DND-41 (cell line): Measurements from ENCODE around the gene FOXO4.

ENCODE experiments used
- ATAC-seq: fragments of 200-7000 bp; cut with Tn5 transposase; 3 replicates; pipeline ENCODE4 v1.9.1; 2021; ENCODE audit warnings: low read depth; ENCODE audit not compliant: insufficient read depth
- DNase-seq: peaks from one replicate; pipeline ENCODE4 v3.0.0-alpha.2; 2020
- H2AFZ ChIP-seq: 2 replicates; pipeline ENCODE4 v1.6.0; 2012; ENCODE audit warnings: low read depth, low read length
- H3K27ac ChIP-seq: 2 replicates; pipeline ENCODE4 v1.5.1; 2012; ENCODE audit warnings: low read length, inconsistent platforms
- H3K27me3 ChIP-seq: fragments of 200-600 bp; sonication (generic); 2 replicates; pipeline ENCODE4 v1.6.0; 2012; ENCODE audit warnings: low read length, mild to moderate bottlenecking, inconsistent platforms; ENCODE audit not compliant: insufficient read depth, poor library complexity
- H3K36me3 ChIP-seq: 2 replicates; pipeline ENCODE4 v1.5.1; 2012; ENCODE audit warnings: low read length, inconsistent platforms; ENCODE audit not compliant: insufficient read depth
- H3K4me1 ChIP-seq: 2 replicates; pipeline ENCODE4 v1.5.1; 2012; ENCODE audit warnings: mild to moderate bottlenecking, low read length; ENCODE audit not compliant: insufficient read depth
- H3K4me2 ChIP-seq: 2 replicates; pipeline ENCODE4 v1.6.0; 2012; ENCODE audit warnings: mild to moderate bottlenecking, moderate library complexity, low read length, inconsistent platforms; ENCODE audit not compliant: insufficient read depth
- H3K4me3 ChIP-seq, 2 experiments: fragments of 200-600 bp in 1 of 2; shearing (Covaris generic) in 1 of 2; 2 replicates each; pipeline ENCODE4 v1.5.1; 2012 to 2016; ENCODE audit warnings: inconsistent platforms in 2 of 2, low read length in 2 of 2, mild to moderate bottlenecking in 2 of 2, low read depth in 1 of 2, moderate library complexity in 1 of 2
- H3K79me2 ChIP-seq: 2 replicates; pipeline ENCODE4 v1.6.0; 2012; ENCODE audit warnings: low read length, inconsistent platforms; ENCODE audit not compliant: insufficient read depth
- H3K9ac ChIP-seq: 2 replicates; pipeline ENCODE4 v1.6.0; 2012; ENCODE audit warnings: low read depth, mild to moderate bottlenecking, inconsistent platforms, low read length, moderate library complexity
- H3K9me3 ChIP-seq: 2 replicates; pipeline ENCODE4 v1.5.1; 2012; ENCODE audit warnings: low read length, moderate library complexity, mild to moderate bottlenecking, inconsistent platforms; ENCODE audit not compliant: insufficient read depth, severe bottlenecking
- H4K20me1 ChIP-seq: 2 replicates; pipeline ENCODE4 v1.6.0; 2012; ENCODE audit warnings: low read length; ENCODE audit not compliant: insufficient read depth
- EZH2 ChIP-seq: IDR thresholded peaks from 3 replicates; pipeline ENCODE4 v1.6.1; 2012; ENCODE audit warnings: borderline replicate concordance, low read depth, mild to moderate bottlenecking, moderate library complexity, low read length, inconsistent platforms; ENCODE audit not compliant: severe bottlenecking
- TF ChIP-seq, protein P1 (sequence below): IDR thresholded peaks from 2 replicates; pipeline ENCODE4 v1.5.1; 2012; ENCODE audit warnings: borderline replicate concordance, low read length, moderate library complexity, mild to moderate bottlenecking; ENCODE audit not compliant: poor library complexity, severe bottlenecking; ENCODE audit errors: extremely low read depth

Gene FOXO4

DNA sequence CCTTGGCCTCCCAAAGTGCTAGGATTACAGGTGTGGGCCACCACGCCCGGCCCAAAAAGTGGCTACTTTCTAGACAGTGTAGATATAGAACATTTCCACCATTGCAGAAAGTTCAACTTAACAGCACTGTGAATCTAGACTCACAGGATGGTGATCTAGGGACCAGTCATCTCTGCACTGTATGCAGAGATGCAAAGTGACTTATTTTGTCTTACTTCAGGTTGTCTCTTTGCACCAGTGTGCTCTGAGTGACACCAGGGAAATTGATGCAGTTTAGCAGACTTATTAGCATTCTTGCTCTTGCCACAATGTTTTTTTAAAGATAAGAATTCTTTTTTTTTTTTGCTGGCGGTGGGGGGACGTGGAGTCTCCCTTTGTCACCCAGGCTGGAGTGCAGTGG lies 12.8 kb upstream of the FOXO4 start:
- no peaks in the 10 kb centered on the region for H4K20me1 ChIP-seq
- H2AFZ ChIP-seq, result no peak overlapping the region
- no peak overlapping the region for H3K4me2 ChIP-seq
- no peak overlapping the region for H3K27ac ChIP-seq
- H3K79me2 ChIP-seq, result no peaks in the 10 kb centered on the region
- no peak overlapping the region for H3K9ac ChIP-seq
- H3K27me3 ChIP-seq, result no peaks in the 10 kb centered on the region
- H3K4me1 ChIP-seq, result peaks cover 7% of the 10 kb centered on the region
- H3K4me3 ChIP-seq, result no peak overlapping the region
- no peaks in the 10 kb centered on the region for H3K36me3 ChIP-seq
- no peak for TF ChIP-seq EZH2
- TF ChIP-seq, protein P1, sequence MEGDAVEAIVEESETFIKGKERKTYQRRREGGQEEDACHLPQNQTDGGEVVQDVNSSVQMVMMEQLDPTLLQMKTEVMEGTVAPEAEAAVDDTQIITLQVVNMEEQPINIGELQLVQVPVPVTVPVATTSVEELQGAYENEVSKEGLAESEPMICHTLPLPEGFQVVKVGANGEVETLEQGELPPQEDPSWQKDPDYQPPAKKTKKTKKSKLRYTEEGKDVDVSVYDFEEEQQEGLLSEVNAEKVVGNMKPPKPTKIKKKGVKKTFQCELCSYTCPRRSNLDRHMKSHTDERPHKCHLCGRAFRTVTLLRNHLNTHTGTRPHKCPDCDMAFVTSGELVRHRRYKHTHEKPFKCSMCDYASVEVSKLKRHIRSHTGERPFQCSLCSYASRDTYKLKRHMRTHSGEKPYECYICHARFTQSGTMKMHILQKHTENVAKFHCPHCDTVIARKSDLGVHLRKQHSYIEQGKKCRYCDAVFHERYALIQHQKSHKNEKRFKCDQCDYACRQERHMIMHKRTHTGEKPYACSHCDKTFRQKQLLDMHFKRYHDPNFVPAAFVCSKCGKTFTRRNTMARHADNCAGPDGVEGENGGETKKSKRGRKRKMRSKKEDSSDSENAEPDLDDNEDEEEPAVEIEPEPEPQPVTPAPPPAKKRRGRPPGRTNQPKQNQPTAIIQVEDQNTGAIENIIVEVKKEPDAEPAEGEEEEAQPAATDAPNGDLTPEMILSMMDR, result no peak
- no peak for DNase-seq
- ATAC-seq, result no peak
- no peaks in the 10 kb centered on the region for H3K9me3 ChIP-seq

GRCh38 chrX:71085900-71086299 lies 9.8 kb upstream of the FOXO4 start:
- H3K9ac ChIP-seq, result no peak overlapping the region
- no peaks in the 10 kb centered on the region for H3K9me3 ChIP-seq
- no peak overlapping the region for H2AFZ ChIP-seq
- no peaks in the 10 kb centered on the region for H3K27me3 ChIP-seq
- no peaks in the 10 kb centered on the region for H3K79me2 ChIP-seq
- H4K20me1 ChIP-seq, result no peaks in the 10 kb centered on the region
- no peak overlapping the region for H3K4me3 ChIP-seq
- no peaks in the 10 kb centered on the region for H3K36me3 ChIP-seq
- DNase-seq (no peak), ATAC-seq (no peak)
- H3K4me2 ChIP-seq, result no peak overlapping the region
- no peak overlapping the region for H3K27ac ChIP-seq
- TF ChIP-seq EZH2, result no peak
- TF ChIP-seq, protein P1, result no peak
- H3K4me1 ChIP-seq, result peaks cover 7% of the 10 kb centered on the region

GRCh38 chrX:71091263-71091662 lies 4.4 kb upstream of the FOXO4 start:
- H3K27me3 ChIP-seq, result no peaks in the 10 kb centered on the region
- H3K79me2 ChIP-seq, result no peaks in the 10 kb centered on the region; the same call in 1 of the 2 replicates
- no peaks in the 10 kb centered on the region for H3K36me3 ChIP-seq
- peaks cover 8% of the 10 kb centered on the region for H3K4me1 ChIP-seq
- no peak overlapping the region for H2AFZ ChIP-seq
- ATAC-seq, result no peak
- no peak for DNase-seq
- H3K9ac ChIP-seq, result no peak overlapping the region
- no peak overlapping the region for H3K4me2 ChIP-seq
- no peaks in the 10 kb centered on the region for H3K9me3 ChIP-seq
- H3K27ac ChIP-seq, result no peak overlapping the region
- H4K20me1 ChIP-seq, result no peaks in the 10 kb centered on the region
- no peak overlapping the region for H3K4me3 ChIP-seq
- TF ChIP-seq EZH2, result no peak
- TF ChIP-seq, protein P1, result no peak

DNA sequence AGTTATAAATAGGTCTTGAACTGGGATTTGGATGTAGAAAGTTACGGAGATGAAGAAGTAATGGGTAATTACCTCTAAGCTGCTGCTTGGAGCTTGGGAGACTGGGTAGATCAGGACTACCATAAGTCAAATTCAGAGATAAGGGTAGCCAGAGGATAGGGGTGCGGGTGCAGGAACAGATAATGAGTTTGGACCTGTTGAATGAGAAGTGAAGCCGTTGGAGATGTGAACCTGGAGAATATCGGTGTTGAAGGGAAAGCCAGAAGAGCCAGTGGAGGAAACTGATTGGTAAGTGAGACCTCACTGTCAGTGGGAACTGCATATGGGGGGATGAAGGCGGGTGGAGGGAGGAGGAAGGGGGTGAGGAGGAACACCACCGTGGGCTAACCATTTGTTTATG lies 618 bp upstream of the FOXO4 start:
- Histone ChIP-seq H3K79me2 (peaks cover 9% of the 10 kb centered on the region), H3K27me3 (no peaks in the 10 kb centered on the region), H3K27ac (peak overlapping the region; percentile 77), H3K4me1 (peaks cover 40% of the 10 kb centered on the region), H3K4me2 (peak overlapping the region; percentile 85), H3K4me3 (peak overlapping the region; percentile 33 to 61; a peak in 3 of 4 replicates), H4K20me1 (no peaks in the 10 kb centered on the region), H3K36me3 (no peaks in the 10 kb centered on the region), H3K9me3 (no peaks in the 10 kb centered on the region), H3K9ac (peak overlapping the region; percentile 57), H2AFZ (peak overlapping the region; percentile 83)
- no peak for ATAC-seq
- DNase-seq, result no peak
- no peak for TF ChIP-seq EZH2
- TF ChIP-seq, protein P1, result no peak
